ENCODE measurements around the gene LRRC4B. TPM values are rescaled to one million over a fixed set of nuclear protein-coding genes. Genes with fewer than 3 reads are reported as not detected.
"Not testable (repeated sequence)": the region's sequence is repeated elsewhere in the genome, so short reads cannot be mapped to it uniquely, and the experiment has no call there.

LRRC4B gene
- total RNA-seq, 1 donor from 2014 or later: not detected

- intact Hi-C loops (cut with micrococcal nuclease): no loop called here
Measured at GRCh38 chr19:50488389-50489194, 79.6 kb downstream of the LRRC4B start.

DNA sequence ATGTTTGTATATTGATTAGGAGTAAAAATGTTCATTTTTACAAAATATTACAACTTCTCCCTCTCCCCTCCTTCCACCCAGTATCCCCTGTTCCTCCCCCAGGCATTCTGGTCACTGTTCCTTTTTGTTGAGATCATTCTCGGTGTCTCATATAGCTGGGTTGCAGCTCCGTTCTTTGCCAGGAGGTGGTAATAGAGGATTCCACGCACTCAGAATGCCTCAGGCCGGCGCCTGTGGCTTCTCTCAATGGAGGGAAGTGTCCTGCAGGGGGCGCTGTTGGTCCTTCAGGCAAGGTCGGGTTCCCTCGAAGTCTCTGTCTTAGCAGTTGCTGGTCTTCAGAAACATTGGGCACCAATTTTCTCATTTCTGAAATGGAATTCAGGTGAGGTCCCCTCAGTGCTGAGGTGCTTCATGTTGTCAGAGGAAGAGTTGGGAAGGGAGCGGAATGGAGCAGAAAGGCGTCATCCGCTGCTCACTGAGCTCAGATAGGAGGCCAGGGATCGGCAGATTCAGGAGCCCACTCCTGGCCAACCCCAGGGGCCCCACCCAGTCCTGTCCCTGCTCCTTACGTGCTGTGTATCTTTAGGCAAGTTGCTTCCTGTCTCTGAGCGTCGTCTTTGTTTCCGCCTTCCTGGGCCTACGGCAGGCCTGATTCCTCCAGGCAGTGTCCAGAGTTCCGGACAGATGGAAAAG, 81.3 kb downstream of the LRRC4B start:
- intact Hi-C loops (cut with micrococcal nuclease): no loop called here

- intact Hi-C loops (cut with micrococcal nuclease): no loop called here
Measured at GRCh38 chr19:50485284-50485955, 82.8 kb downstream of the LRRC4B start.

- intact Hi-C loops (cut with micrococcal nuclease): no loop called here
Measured at GRCh38 chr19:50482916-50483315, 85.3 kb downstream of the LRRC4B start.

DNA sequence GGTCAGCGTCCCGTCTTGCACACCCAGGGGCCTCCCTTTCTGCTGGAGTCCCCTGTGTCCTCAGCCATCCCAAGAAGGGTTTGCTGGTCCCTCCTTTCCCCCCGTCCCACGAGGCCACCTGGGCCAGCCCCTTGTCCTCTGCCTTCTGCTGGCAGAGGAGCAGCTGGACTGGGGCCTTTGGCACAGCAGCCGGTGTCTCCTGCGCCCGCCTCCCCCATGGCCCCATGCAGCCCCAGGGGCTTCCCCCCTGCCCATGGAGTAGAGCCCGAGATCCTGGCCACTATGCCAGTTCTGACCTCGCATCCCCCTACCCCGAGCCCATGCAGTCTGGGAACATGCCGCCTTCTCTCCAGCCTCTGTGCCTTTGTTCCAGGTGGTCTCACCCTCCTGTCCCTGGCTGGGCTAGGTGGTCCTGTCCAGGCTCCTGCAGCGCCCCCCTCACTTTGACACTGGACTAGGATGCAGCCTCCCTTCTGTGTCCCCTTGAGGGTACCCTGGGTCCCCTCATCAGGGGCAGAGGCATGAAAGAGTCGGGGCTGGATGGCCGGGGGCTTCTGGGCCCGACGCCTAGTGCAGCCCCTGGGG, 85.9 kb downstream of the LRRC4B start:
- intact Hi-C loops (cut with micrococcal nuclease): no loop called here

GRCh38 chr19:50481351-50482149, 86.7 kb downstream of the LRRC4B start:
- intact Hi-C loops (cut with micrococcal nuclease): no loop called here

- intact Hi-C loops (cut with micrococcal nuclease): no loop called here
Measured at GRCh38 chr19:50480281-50481111, 87.7 kb downstream of the LRRC4B start.

- intact Hi-C loops (cut with micrococcal nuclease): no loop called here
Measured at GRCh38 chr19:50479761-50480251, 88.4 kb downstream of the LRRC4B start.

DNA sequence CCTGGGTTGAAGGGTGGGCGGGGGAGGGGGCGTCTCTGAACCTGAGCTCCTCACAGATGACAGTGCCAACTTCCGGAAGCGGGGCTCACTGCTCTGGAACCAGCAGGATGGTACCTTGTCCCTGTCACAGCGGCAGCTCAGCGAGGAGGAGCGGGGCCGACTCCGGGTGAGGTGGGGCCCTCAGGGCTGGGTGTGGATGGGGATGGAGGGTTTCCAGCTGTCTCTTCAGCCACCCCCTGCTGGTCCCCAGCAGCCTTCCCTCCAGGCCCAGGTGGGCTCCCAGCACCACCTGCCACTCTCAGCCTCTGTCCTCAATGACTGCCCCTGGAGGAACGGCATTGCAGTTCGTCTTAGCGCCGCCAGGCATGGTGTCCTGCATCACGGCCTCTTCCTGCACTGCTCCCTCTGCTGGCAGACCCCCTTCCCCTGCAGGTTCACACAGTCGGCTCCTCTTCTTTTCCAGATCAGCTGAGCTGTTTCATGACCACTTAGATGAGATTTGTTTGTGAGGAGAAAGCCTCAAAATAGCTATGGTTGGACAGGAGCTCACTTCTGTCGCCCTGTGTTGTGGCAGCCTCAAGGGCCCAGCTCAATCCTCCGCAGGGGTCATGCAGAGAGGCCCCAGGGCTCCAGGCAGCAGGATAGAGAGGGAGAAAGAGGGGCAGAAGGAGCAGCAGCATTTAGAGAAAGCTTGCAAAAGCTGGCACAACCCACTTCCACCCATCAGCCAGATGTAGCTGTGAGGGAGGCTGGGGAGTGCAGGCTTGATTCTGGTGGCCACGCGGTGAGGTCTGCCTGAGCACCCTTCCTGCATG, 89.1 kb downstream of the LRRC4B start:
- intact Hi-C loops (cut with micrococcal nuclease): no loop called here

DNA sequence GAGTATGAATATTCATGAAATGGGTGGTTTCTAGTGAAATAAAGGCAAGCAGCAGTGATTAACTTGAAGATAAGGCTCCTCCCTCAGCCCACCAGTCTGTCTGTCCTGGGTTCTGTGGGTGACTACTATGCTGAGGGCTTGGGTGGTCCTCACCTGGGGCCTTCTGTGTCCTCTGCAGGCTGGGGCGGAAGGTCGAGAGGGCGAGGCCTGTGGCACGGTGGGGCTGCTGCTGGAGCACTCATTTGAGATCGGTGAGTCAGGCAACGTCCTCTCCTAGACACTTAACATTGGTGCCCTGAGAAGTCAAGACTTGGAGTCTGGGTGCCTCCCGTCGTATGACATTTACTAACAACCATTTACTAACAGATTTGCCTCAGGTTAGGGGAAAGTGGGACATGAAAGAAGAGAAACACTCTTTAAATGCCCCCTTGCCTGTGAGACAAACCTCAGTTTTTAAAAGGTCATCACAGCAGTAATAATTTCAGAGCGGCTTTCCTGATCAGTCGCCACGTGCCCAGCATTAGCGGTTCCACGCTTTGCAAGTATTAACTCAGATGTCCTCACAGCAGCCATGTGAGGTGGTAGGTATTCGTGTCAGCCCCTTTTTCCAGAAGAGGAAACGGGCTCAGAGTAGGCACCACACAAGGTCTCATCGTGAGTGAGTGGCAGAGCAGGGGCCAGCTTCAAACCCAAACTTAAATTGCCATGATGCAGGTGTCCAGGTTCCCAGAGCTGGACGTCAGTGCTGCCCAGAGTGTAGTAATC, 90.3 kb downstream of the LRRC4B start:
- intact Hi-C loops (cut with micrococcal nuclease): no loop called here

GRCh38 chr19:50476907-50477238, 91.4 kb downstream of the LRRC4B start:
- intact Hi-C loops (cut with micrococcal nuclease): loop anchor here (1.0 kb wide), 3 partner anchors 34 to 120 kb away; partner anchors contain the start of genes JOSD2 and NR1H2

GRCh38 chr19:50476224-50476906, 91.9 kb downstream of the LRRC4B start, which contains the start of the genes EMC10 and GARIN5A:
EMC10 (plus strand) TSS chr19:50476507; CDS start chr19:50476545, 38 bp downstream.
GARIN5A (minus strand) TSS chr19:50476848; CDS start chr19:50476388, 460 bp downstream.
- intact Hi-C loops (cut with micrococcal nuclease): loop anchor here (1.0 kb wide), 3 partner anchors 35 to 119 kb away; partner anchors contain the start of genes JOSD2 and NR1H2

GRCh38 chr19:50475736-50476223, 92.5 kb downstream of the LRRC4B start:
- intact Hi-C loops (cut with micrococcal nuclease): loop anchor here (1.0 kb wide), 3 partner anchors 36 to 118 kb away; partner anchors contain the start of genes JOSD2 and NR1H2

DNA sequence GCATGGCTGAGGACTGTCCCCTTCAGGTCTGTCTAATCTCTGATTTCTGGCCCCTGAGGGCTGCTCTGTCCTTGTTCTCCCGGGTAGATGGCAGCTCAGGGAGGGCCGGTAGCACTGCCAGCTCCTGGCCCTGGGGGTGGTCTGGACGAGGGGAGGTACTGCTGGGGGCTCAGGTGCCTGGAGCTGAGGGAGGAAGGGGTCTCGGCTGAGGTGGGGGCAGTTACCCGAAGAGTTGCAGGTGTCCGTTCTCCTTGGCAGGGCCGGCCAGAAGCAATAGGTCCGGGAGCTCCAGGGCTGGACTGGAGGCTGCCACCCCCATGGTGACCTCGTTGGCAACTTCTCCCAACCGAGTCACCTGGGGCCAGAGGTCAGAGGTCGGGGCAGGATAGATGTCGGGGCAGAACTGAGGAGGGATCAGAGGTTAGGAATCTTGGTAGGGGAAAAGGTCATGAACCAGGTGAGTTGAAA, 93.1 kb downstream of the LRRC4B start:
- intact Hi-C loops (cut with micrococcal nuclease): no loop called here

DNA sequence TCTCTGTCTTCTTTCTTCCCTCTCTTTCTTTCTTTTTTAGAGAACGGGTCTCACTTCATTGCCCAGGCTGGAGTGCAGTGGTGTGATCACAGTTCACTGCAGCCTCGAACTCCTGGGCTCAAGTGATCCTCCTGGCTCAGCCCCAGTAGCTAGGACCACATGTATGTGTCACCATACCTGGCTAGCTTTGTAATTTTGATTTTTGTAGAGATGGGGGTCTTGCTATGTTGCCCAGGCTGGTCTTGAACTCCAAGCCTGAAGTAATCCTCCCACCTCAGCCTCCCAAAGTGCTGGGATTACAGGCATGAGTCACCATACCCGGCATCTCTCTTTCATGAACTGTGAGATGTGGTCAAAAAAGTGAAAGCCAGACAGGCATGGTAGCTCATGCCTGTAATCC, 94.9 kb downstream of the LRRC4B start:
- intact Hi-C loops (cut with micrococcal nuclease): not testable (repeated sequence)

GRCh38 chr19:50468818-50469217, 99.4 kb downstream of the LRRC4B start:
- intact Hi-C loops (cut with micrococcal nuclease): no loop called here

- intact Hi-C loops (cut with micrococcal nuclease): no loop called here
Measured at GRCh38 chr19:50467566-50467965, 100.7 kb downstream of the LRRC4B start.
